Heart right ventricle (tissue), 16 donors: ENCODE results near the gene SARDH. TPM values are rescaled to one million over a fixed set of nuclear protein-coding genes. Genes with fewer than 3 reads are reported as not detected.

Experiments
- ATAC-seq, 8 donors: fragments of 200-7000 bp; cut with Tn5 transposase; one replicate each; pipeline ENCODE4 v1.9.1; 2020; ENCODE audit warnings: mild to moderate bottlenecking in 8 of 8, moderate library complexity in 8 of 8, moderate number of reproducible peaks in 1 of 8
- DNase-seq, 2 donors: peaks; one replicate each; pipeline ENCODE4 v3.0.0-alpha.2; 2020
- H3K27ac ChIP-seq, 10 donors: fragments of 200-600 bp; sonication (generic) in 2 of 10; one replicate each; pipeline versions ENCODE4 v1.5.0 to v1.8.0; 2020 to 2022; ENCODE audit warnings: mild to moderate bottlenecking in 3 of 10
- H3K27me3 ChIP-seq, 7 donors: fragments of 200-600 bp; one replicate each; pipeline ENCODE4 v1.8.0; 2021 to 2022; ENCODE audit warnings: mild to moderate bottlenecking in 2 of 7
- H3K36me3 ChIP-seq, 9 donors: fragments of 200-600 bp; sonication (generic) in 1 of 9; one replicate each; pipeline versions ENCODE4 v1.5.0 to v1.8.0; 2020 to 2022; ENCODE audit warnings: mild to moderate bottlenecking in 2 of 9
- H3K4me1 ChIP-seq, 9 donors: fragments of 200-600 bp; sonication (generic) in 1 of 9; one replicate each; pipeline versions ENCODE4 v1.5.0 to v1.8.0; 2020 to 2022; ENCODE audit warnings: mild to moderate bottlenecking in 4 of 9
- H3K4me3 ChIP-seq, 10 donors: fragments of 200-600 bp; sonication (generic) in 2 of 10; one replicate each; pipeline versions ENCODE4 v1.5.0 to v1.8.0; 2020 to 2022; ENCODE audit warnings: mild to moderate bottlenecking in 7 of 10, moderate library complexity in 2 of 10
- H3K9me3 ChIP-seq, 11 donors: fragments of 200-600 bp in 10 of 11; sonication (generic) in 2 of 11; one replicate each; pipeline versions ENCODE4 v1.5.0 to v1.8.0; 2013 to 2022; ENCODE audit warnings: mild to moderate bottlenecking in 2 of 11, control low read depth in 1 of 11, moderate library complexity in 1 of 11
- CTCF ChIP-seq, 9 donors: fragments of 200-600 bp; sonication (generic) in 2 of 9; IDR thresholded peaks; one replicate each; pipeline versions ENCODE4 v1.5.0 to v1.8.0; 2021 to 2022; ENCODE audit warnings: antibody characterized with exemption in 9 of 9, mild to moderate bottlenecking in 5 of 9, moderate library complexity in 1 of 9
- WGBS, 2 donors: extraction: QIAGEN DNeasy Blood & Tissue Kit; methylation state at CpG; one replicate each; pipeline ENCODE4 v1.1.7; 2013; ENCODE audit warnings: inconsistent platforms in 1 of 2; 5-methylcytosine and 5-hydroxymethylcytosine counted together
- intact Hi-C, 10 donors: fragments of 100-400 bp; cut with DNase I; formaldehyde crosslinking; loops; one replicate each; pipeline versions ENCODE4 v1.11.1 to v1.14.2; 2022
- polyA plus RNA-seq, 2 donors: library from polyadenylated mRNA; stranded (reverse); fragments of 200-250 nt; gene quantifications; one replicate each; pipeline ENCODE4 v1.2.3, GENCODE V29; 2013
- total RNA-seq, 10 donors: library from RNA; stranded (reverse); fragmentation: NEBNext Ultra II Directional in 3 of 10; extraction: Animal tissue kit (Norgen Biotek cat#: 25700) in 3 of 10; gene quantifications; one replicate each; pipeline versions ENCODE4 v1.2.1 to v1.2.4, GENCODE V29; 2021 to 2023
- donor health status: Arrhythmogenic right ventricular cardiomyopathy.
- donor health status: ischemic (EF 13 %, LVEDD 7.1; RV severe dilation, severe dysfunction).
- donor health status: healthy with polysubstance abuse.
- donor health status: DM: no; HTN: yes; CAD: no.
- donor health status: DM: no; HTN: no; CAD: no.
- donor health status: ischemic (EF 25% LVEDD 6.9; RV normal size, moderate dysfunction).
- donor health status: ischemic (EF 25% LVEDD 5.7; RV mildly dilated, moderate dysfunction).
- donor health status: healthy.
- donor health status: DM: yes; HTN: yes; CAD: no.
- donor health status: Ischemic cardiomyopathy.
- donor health status: ischemic (EF 35%, LVEDD 5.7; RV mildly dilated, moderate dysfunction).
- donor health status: nonischemic (EF 11% LVEDD 7.7; RV severe dilation, severe dysfunction).
- donor health status: DM: yes; HTN: yes; CAD: no.
- donor health status: PGD.
- donor health status: ischemic (EF 29% LVEDD 5.4; RV normal size, mild dysfunction).
- donor health status: nonischemic (EF 23%, LVEDD 6.1; RV moderate dilation, normal function).

Gene SARDH
- total and polyA plus RNA-seq, 12 donors = 0.28 to 1.8 (median 0.53) TPM

GRCh38 chr9:133739408-133740280 is 1.5 kb upstream of the SARDH start:
- Histone ChIP-seq H3K36me3 (no peaks in the 10 kb centered on the region), H3K4me3 (no peak overlapping the region), H3K27me3 (peaks cover 0 to 23% (median 6%) of the 10 kb centered on the region in 7 donors), H3K27ac (no peak overlapping the region), H3K4me1 (peaks cover 0 to 21% (median 11%) of the 10 kb centered on the region in 9 donors), H3K9me3 (no peaks in the 10 kb centered on the region)
- 82 to 84% methylated on average over 17 of the region's 17 CpGs for WGBS, 2 donors
- intact Hi-C loops = no loop called here
- no peak for ATAC-seq
- no peak for TF ChIP-seq CTCF (IDR thresholded peaks at IDR 0.05)
- no peak for DNase-seq

- H3K9me3 ChIP-seq = no peaks in the 10 kb centered on the region
- no peak for DNase-seq
These were observed 581 bp upstream of the SARDH start for GRCh38 chr9:133738640-133739225.

GRCh38 chr9:133737071-133737773 is 930 bp downstream of the SARDH start:
- intact Hi-C loops = no loop called here
- Histone ChIP-seq H3K36me3 (no peaks in the 10 kb centered on the region), H3K4me3 (peak overlapping the region in 5 of 10 donors; percentile 48 to 52 (median 49)), H3K27ac (no peak overlapping the region), H3K9me3 (no peaks in the 10 kb centered on the region), H3K4me1 (peaks cover 0 to 21% (median 11%) of the 10 kb centered on the region in 9 donors), H3K27me3 (peaks cover 0 to 27% (median 8%) of the 10 kb centered on the region in 7 donors)
- WGBS, 2 donors = 71% methylated on average over 15 of the region's 15 CpGs
- DNase-seq (no peak), ATAC-seq (peak in 2 of 8 donors; percentile 11 to 15)
- no peak for TF ChIP-seq CTCF (IDR thresholded peaks at IDR 0.05)

More at GRCh38 chr9:133738640-133739225, 581 bp upstream of the SARDH start:
- peaks cover 0 to 21% (median 11%) of the 10 kb centered on the region in 9 donors for H3K4me1 ChIP-seq
- no peaks in the 10 kb centered on the region for H3K36me3 ChIP-seq
- H3K27ac ChIP-seq = peak overlapping the region in 1 of 10 donors; percentile 28
- peaks cover 0 to 27% (median 8%) of the 10 kb centered on the region in 7 donors for H3K27me3 ChIP-seq
- 69 to 70% methylated on average over 13 of the region's 13 CpGs for WGBS, 2 donors
- intact Hi-C loops = no loop called here
- peak in 1 of 8 donors; percentile 4 for ATAC-seq
- no peak for TF ChIP-seq CTCF (IDR thresholded peaks at IDR 0.05)
- H3K4me3 ChIP-seq = peak overlapping the region in 7 of 10 donors; percentile 36 to 54 (median 49)

- no peaks in the 10 kb centered on the region for H3K9me3 ChIP-seq
- no peaks in the 10 kb centered on the region for H3K36me3 ChIP-seq
- no peak for TF ChIP-seq CTCF (IDR thresholded peaks at IDR 0.05)
- DNase-seq = no peak
- H3K4me1 ChIP-seq = peaks cover 0 to 21% (median 11%) of the 10 kb centered on the region in 9 donors
- no peak overlapping the region for H3K4me3 ChIP-seq
- intact Hi-C loops = no loop called here
- H3K27ac ChIP-seq = no peak overlapping the region
- ATAC-seq = no peak
- peaks cover 0 to 35% (median 8%) of the 10 kb centered on the region in 7 donors for H3K27me3 ChIP-seq
- 84 to 90% methylated on average over 8 of the region's 8 CpGs for WGBS, 2 donors
These were observed 2.2 kb downstream of the SARDH start for GRCh38 chr9:133735931-133736330.
